ENCODE results near the gene ENAH. TPM values are rescaled to one million over a fixed set of nuclear protein-coding genes. Genes with fewer than 3 reads are reported as not detected.
"Not testable (repeated sequence)": the region's sequence is repeated elsewhere in the genome, so short reads cannot be mapped to it uniquely, and the experiment has no call there.

Gene ENAH
- polyA plus RNA-seq, 1 donor, result 146 TPM

DNA sequence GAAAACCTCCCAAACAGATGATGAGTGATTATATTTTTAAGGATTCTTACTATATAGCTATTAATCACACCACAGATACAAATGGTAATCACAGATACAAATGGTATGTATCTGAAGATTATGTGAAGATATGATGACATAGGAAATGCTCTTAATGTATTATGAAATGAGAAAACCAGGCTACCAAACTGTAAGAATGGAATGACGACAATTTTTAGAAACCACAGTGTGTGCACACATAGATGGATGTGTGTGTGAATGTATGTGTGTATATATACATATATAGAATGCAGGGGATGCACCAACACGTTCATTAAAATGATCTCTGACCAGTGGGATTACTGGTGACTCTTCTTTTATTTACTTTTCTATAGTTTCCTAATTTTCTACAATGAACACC is 21.5 kb upstream of the ENAH start:
- no peak for DNase-seq (ENCODE audit: low read depth)

DNA sequence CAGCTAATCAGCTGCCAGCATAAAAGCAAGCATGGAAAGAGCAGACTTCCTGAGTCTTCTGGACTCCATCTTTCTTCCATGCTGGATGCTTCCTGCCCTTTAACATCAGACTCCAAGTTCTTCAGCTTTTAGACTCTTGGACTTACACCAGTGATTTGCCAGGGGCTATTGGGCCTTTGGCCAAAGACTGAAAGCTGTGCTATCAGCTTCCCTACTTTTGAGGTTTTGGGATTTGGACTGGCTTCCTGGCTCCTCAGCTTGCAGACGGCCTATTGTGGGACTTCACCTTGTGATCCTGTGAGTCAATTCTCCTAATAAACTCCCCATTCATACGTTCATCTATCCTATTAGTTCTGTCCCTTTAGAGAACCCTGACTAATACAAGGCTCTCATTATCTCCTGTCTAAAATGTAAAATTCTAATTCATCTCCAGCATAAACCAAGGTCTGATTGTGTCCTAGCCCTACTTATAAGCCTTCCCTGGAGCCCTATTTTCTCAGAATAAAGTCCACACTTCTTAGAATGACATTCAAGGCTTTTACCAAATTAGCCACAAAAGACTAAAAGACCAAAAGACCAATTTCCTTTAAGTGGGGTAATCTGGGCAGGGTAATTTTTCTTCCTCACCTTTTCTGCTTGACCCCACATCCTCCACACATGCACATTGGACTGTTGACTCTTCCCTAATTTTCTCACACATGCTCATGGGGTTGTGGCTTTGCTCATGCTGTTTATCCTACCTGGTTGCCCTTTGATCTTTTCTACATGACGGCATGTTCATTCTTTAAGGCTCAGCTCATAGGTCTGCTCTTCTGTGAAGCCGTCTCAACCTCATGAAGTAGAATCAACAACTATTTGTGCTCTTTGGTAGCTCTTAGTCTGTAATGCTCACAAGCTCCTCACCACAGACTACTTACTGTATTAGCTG is 18.1 kb upstream of the ENAH start:
- DNase-seq (ENCODE audit: low read depth), result no peak

DNA sequence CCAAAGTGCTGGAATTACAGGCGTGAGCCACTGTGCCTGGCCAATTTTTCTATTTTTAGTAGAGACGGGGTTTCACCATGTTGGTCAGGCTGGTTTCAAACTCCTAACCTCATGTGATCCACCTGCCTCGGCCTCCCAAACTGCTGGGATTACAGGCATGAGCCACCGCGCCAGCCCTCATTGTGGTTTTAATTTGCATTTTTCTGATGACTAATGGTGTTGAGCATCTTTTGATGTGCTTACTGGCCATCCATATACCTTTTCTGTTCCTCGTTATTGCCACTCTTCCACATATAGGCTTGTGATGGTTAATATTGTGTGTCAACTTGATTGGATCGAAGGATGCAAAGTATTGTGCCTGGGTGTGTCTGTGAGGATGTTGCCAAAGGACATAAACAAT is 17.4 kb upstream of the ENAH start:
- no peak for DNase-seq (ENCODE audit: low read depth)

DNA sequence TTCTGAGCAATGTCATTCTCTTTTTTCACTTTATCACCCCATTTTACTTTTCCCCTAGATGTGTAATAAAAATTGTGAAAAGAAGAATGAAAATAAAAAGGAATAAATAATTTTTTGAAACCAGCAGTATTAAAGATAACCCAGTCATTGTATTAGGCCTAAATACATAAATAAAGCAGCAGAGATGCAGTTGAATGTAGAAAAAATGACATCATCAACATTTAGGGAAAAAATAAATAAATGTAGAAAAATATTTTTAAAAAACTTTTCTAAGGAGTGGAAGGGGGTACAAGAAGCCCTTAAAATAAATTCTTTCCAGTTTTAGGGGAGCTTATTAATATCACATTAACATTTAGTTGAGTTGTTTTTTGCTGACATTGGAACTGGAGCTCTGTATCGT is 15.3 kb upstream of the ENAH start:
- DNase-seq (ENCODE audit: low read depth), result no peak

DNA sequence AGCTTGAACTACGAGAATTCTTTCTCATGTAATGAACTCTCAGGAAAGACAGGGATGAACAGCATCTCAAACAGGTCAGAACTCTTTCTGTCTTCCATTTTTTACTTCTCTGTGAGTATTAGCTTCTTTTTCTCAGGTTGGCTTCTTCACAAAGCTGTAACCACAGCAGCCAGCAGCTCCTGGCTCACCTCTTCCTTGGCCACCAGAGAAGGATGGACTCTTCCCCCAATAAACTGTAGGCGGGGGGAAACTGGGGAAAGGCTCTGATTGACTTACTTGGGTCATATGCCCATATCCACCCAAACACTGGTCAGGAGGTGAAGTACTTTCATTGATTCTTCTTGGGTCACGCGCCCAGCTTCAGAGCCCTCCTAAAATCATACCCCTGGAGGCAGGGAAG is 14.4 kb upstream of the ENAH start:
- no peak for DNase-seq (ENCODE audit: low read depth)

DNA sequence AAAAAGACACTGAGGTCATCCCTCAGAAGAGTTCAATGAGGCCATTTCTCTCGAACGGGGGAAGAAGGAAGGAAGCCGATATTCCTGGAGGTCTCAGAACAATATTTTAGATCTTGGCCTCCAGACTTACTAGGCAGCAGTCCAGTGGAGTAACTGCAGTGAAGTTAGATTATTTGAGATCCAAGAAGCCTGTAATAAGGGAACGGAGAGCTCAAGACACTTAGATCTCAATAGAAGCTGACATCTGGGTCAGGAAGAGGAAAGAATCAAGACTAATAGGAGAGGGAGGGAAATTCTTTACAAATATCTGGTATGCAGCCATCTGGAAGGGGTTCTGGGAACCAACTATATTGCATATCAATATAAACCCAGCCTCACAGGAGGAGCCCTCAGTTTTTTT is 13.6 kb upstream of the ENAH start:
- DNase-seq (ENCODE audit: low read depth), result peak; percentile 83

DNA sequence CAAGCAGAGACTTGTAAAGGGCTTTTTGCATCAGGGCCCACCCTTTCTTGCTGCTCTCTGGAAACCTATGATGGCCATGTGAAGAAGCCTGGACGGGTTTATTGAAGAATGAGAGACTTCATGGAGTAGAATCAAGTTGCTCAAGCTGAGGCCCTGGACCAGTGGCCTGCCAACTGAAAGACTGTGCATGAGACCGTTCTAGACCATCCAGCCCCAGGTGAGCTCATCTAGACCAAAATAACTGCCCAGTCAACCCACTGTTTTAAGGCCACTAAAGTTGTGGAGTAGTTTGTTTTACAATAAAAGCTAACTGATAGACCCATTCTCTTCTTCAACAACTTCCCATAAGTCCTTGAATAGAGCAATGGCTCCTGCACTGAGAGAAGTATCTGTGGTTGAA is 11.8 kb upstream of the ENAH start:
- DNase-seq (ENCODE audit: low read depth), result no peak

DNA sequence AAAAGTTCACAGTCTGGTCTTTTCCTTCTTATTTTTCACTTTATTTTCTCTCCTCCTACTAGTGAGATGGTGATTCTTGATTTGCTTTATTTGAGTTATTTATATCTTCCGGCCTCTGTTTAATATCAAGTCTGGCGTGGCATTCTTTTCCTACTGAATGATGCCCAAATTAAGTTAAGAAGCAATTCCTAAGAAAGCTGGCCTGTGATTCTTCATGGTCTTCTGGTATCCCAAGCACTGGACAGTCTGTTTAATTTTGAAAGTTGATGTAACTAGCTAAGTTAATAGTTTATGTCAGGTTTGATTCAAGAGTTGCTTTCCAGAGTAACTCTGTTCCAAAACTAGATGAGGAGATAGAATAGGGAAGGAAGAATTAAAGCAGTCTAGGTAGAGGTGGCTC is 9.2 kb upstream of the ENAH start:
- DNase-seq (ENCODE audit: low read depth), result no peak

DNA sequence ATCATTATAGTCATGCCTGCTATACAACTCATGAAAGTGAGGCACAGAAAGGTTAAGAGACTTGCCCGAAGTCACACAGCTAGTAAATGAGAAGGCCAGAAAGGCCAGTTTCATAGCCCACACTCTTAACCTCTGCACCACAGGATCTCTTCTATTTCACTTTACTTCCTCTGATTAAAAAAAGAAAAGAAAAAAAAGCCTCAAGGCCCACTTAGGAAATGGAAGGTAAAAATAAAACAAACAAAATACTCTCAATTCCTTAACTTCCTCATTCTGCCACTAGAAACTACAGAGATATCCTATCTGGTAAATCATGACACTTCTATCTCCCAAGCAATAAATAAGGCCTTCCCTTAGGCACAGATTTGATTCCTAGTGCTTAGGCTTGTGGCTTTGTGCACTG is 7.6 kb upstream of the ENAH start:
- no peak for DNase-seq (ENCODE audit: low read depth)

DNA sequence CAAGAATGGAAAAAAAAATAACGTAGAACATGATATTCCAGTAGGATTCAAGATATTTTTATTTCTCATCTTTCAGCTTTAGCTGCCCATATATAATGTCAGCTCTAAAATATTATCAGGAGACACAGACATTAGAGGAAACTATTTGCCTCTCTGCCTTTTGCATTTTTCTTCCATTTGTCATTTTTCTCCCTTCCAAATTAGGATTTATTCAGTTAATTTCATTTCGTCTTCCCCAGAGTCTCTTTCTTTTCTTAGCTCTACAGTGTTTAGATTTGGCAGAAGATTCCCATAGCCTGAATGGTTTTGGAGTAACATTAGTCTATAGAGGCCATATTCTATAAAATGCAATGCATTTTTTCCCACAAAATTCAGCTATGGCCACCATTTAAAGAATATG is 5.1 kb upstream of the ENAH start:
- no peak for DNase-seq (ENCODE audit: low read depth)

DNA sequence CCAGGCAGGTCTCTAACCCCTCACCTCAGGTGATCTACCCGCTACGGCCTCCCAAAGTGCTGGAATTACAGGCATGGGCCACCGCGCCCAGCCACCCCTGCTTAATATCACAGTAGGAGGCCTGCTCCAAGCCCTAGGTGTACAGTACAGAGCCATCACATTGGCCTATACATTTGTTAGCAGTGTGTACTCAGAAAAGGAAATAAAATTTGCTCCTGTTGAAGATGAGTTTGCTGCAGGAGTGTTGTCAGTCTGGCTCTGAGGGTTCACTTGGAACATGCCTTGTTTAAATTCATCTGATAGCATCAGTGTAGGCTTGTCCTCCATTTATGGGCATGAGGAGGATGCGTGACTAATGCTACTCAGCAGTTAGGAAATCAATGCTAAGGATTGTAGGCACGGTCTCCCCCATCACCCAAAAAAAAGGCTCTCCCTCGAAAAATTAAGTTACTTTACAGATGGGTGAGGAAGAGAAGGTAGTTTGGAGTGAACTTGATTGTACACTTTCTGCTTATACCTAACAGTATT is 4.6 kb upstream of the ENAH start:
- DNase-seq (ENCODE audit: low read depth), result no peak

DNA sequence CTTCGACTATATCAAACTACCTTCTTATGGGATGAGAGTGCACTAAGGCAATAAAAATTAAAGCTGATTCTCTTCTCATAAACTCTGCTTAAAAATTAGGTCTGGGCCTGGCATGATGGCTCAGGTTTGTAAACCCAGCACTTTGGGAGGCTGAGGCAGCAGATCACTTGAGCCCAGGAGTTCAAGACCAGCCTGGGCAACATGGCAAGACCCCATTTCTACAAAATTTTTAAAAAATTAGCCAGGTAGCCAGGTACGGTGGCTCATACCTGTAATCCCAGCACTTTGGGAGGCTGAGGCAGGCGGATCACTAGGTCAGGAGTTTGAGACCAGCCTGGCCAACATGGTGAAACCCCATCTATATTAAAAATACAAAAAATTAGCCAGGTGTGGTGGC is 3.3 kb upstream of the ENAH start:
- DNase-seq (ENCODE audit: low read depth), result not testable (repeated sequence)

DNA sequence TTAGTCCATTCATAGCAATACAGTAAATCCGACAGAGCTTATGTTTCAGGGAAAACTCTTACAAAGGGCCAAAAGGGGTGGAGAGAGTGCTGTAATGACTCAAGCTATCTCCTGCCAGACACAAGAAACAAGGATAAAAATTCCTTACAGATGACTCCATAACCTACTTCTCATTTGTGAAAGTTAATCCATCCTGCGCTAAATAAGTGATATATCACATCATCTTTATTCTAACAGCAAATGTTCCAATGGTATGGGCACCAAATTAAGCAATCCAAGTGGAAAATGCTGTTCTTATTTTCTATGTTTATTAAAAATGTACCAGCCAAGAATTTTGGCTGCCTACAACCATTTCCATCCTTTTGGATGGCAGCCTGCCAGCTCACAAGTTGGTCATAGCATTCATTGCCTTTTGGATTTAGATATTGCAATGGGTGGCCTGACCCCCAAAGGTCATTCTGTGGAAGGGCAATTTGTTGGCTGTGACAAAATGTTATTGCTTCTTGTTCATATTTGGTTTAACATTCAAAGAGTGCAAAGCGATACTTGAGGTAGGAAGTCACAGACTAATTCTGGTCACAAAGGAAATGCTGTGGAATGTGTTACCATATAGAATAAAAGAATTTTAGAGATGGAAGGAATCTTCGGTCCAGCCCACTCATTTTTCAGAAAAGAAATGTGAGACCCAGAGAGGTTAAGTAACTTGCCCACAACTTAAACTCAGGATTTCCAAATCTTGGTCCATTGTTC is 2.8 kb upstream of the ENAH start:
- DNase-seq (ENCODE audit: low read depth), result peak; percentile 95

DNA sequence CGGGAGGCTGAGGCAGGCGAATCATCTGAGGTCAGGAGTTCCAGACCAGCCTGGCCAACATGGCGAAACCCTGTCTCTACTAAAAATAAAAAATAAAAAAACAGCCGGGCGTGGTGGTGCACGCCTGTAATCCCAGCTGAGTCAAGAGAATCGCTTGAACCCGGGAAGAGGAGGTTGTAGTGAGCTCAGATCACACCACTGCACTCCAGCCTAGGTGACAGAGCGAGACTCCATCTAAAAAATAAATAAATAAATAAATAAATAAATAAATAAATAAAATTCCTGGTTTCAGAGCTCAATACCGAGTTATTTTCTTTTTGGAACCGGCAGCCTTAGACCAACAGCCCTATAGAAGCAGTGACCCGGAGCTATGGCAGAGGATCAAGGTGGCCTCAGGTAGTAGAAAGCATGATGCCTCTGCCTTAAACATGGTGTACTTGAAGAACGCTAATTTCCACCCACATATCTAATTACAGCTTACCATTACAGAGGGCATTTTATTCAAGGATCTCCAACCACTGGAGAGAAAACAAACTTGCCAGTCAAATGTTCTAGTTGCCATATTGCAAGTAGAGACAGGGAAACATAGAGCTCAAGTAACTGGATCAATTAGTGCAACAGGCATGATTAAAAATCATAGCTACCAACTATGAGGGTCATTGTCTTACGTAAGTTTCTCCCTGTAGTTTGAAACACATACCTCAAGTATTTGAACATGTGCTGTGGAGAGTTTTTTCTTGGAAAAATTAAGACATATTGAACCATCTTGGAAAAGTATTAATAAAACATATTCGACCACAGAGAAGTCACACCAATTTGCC is 2.0 kb upstream of the ENAH start:
- no peak for DNase-seq (ENCODE audit: low read depth)

DNA sequence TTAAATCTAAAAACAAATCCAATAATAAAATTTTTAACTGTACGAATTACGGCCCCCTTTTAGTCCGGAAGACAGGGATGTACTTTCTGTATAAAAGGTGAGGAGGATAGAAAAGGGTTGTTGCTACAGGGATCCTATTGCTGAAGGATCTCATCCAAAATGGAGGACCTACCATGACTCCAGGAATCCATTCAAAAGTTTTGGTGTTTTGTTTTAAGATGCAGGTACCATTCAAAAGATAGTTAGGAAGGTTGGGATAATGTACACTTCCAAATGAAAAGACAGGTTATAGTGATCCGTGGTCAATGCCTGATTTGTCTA is 1.3 kb upstream of the ENAH start:
- no peak for DNase-seq (ENCODE audit: low read depth)

DNA sequence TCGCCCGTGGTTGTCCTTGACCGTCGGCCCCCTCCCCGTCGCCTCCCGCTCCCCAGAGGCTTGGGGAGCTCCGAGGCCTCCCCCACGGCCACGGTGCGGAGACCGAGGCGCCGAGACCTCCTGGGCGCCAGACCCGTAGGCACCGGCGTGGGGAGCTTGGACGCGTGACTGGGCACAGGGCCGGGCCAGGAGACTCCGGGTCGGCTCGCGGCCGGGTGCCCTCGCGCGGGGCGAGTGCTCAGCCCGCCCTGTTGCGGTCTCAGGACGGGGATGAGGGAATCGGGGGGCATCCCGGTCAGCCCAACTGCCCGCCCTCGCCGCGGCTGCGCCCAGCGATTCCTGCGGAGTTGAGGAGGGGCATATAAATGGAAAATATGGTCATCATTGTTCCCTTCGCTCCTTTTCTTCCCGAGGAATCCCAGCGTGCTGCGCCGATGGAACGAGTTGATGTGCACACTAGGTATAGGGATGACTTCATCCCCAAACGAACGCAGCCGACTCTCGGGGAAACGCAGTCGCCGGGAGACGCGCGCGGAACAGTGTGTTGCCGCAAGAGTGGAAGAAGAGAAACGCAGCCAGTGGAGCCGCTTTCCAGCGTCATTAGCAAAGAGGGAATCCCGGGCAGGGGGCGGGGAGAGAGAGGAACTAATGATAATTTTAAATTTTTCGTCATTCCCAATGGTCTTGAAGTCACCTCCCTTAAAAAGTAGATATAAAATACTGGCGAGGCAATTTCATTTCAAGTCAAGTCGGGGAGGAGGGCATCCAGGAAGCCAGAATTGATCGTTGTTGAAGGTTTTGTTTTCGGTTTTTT is 747 bp upstream of the ENAH start:
- DNase-seq (ENCODE audit: low read depth), result no peak

DNA sequence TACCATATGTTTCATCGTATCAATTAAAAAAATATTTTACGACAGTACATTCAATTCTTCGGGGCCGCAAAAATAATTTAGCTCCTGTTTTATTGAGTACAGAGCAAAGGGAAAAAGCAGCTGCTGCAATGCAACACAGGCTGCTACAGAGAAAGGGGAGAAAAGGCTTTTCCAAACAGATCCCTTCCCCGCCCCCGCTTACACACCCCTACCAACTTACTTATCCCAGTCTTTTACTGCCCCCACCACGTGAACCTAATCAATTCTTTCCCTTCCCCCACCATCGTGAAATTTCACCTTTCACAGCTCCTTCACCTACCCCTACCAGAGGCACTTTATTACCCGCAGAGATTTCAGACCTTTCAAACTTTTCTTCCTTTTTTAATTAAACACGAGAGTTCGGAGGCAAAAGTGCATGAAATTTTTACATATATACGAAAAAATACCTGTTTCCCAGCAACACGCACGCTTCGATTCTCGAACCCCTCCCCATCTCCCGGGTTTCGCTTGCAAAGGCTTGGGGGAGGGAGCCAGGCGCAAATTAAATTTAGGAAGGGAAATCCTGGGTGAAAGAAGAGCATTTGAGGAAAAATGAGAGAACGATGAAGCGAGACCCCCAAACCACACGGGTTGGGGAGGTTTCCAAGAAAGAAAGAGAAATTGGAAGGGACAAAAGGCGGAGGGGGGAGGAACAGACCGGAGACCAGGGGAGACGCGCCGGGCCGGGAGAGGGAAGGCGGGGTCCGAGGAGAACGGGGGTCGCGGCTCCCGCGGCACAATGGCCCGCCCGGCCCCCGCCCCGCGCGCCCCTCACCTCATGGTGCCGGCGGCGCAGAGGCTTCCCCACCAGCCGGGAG is 823 bp downstream of the ENAH start:
- DNase-seq (ENCODE audit: low read depth), result no peak

DNA sequence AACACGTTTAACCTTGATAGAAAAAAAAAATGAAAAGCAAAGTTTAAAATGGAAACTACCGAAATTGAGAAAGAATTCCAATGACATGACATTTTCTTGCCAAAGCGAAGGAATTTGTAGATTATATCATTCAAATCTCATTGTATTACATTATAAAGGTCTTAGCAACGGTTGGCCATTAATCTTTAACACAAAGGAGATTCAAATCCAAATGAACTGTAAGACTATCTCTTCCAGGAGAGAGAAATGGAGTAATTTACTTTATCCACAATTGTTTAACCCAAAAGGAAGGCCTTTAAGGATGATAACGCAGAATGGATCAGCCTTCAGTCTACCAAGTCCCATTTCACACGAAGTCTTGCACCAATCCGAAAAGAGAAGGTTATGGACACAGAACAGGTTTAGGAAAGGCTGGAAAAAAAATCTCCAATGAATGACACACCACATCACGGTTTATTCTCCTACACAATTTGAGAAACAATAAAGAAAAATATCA is 1.5 kb downstream of the ENAH start:
- no peak for DNase-seq (ENCODE audit: low read depth)

DNA sequence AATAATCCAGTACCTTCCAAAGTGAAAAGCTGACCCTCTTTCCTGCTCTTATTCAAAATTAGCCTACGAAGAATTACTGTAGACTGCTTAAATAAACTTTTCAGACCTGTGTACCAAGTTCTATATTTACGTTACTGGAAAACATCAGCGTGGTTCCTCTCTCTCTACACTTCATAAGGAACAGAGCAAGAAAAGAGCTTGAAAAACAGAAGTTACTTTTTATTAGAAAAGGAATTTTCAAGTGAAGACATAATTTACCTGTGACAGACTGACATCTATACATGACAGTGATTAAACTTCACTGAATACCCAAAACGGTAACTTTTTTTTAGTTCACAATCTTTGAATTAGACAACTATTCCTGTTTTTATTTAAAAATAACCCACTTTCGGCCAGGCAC is 2.7 kb downstream of the ENAH start:
- no peak for DNase-seq (ENCODE audit: low read depth)
